Anterior cingulate cortex (tissue), 58 donors: Measurements from ENCODE around the gene ARMC12.

Experiments
- DNase-seq, 58 donors: peaks; one replicate each; lab custom pipeline; 2025; lab: John Stamatoyannopoulos, UW

Gene ARMC12

DNA sequence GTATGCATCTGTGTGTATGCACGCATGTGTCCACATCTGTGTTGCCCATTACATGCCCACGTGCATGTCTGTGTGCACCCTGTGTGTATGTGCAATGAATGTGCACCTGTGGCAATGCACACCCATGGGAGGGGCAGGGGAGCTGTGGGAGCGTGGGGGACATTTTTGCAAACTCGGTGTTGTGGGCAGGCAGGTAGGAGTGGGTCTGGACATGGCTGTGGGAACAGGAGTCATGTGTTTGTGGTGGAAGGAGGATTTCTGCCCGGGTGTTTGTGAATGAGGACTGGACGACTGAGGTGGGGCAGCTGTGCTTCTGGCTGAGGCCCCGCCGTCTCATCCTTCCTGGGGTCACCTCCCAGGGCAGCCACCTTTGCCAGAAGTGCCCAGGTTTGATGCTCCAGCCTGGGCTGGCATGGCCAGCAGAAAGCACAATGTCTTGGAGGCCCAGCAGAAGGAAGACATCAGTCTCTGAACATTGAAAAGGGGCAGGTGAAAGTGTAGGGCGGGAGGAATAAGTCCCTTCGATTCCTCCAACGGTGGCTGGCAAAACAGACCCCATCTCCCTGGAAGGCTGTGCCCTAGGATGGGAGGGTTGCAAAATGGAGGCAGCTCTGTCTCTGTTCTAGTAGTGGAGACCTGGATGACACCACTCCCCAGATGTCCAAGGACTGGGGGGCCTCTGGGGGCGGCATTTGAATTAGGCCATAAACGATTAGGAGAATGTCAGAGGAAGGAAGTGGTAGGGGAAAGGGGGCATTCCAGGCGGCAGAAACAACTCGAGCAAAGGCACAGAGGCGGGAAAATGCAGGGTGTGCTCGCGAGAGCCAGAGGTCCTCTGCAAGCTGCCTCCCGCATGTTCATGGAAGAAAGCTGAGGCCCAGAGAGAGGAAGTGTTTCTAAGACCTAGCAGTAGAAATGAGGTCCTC is 19.1 kb upstream of the ARMC12 start:
- DNase-seq: no peak

DNA sequence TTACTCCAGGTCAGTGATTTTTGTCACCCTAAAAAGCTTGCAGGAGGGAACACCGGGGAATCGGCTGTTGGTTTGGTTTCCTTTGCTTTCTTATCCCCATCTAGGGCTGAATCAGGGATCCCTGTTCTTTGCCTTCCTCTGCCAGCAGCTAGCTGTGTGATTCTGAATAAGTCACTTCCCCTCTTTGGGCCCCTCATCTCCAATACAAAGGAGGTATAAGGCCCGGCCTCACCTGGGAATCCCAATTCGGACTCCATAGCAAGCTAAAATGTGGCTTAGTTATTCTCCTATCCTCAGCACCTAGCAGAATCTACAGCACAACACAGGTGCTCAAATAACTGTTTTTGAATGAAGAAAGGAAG is 18.5 kb upstream of the ARMC12 start:
- no peak for DNase-seq

DNA sequence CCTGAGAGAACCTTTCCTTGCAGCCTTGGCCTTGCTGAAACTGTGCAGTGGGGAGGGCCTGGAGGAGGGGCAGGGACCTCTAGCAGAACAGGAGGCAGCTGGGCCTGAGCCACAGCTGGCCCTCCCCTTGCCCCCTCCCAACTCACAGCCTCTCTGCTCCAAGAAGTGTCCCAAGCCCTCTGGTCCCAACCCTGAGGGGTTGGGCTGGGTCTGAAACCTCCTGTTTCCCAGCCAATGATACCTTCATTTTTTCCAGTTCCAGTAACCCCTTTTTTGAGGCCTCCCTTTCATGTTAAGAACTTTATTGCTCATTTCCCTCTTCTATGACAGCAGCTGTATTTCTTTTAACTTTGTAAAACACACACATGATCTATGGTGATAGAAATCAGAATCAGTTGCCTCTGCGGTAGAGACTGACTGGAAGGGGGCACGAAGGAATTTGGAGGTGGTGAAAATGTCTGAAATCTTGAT is 17.9 kb upstream of the ARMC12 start:
- no peak for DNase-seq

DNA sequence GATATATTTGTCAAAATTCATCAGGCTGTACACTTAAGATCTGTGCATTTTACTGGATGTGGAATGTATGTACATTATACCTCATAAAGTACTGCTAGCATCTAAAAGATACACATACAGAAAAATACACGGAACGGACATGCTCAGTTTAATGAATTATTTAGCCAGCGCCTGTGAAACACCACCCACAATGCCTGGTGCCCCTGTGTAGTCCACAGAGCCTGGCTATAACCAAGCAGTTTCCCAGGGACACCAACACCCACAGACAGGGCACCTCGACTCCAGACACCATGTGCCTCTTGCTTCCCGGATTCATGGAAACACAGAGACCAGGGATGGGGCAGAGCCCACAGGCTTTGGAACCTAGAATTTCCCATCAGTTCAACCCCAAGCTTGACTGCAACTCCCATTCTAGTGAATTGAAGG is 17.4 kb upstream of the ARMC12 start:
- no peak for DNase-seq

DNA sequence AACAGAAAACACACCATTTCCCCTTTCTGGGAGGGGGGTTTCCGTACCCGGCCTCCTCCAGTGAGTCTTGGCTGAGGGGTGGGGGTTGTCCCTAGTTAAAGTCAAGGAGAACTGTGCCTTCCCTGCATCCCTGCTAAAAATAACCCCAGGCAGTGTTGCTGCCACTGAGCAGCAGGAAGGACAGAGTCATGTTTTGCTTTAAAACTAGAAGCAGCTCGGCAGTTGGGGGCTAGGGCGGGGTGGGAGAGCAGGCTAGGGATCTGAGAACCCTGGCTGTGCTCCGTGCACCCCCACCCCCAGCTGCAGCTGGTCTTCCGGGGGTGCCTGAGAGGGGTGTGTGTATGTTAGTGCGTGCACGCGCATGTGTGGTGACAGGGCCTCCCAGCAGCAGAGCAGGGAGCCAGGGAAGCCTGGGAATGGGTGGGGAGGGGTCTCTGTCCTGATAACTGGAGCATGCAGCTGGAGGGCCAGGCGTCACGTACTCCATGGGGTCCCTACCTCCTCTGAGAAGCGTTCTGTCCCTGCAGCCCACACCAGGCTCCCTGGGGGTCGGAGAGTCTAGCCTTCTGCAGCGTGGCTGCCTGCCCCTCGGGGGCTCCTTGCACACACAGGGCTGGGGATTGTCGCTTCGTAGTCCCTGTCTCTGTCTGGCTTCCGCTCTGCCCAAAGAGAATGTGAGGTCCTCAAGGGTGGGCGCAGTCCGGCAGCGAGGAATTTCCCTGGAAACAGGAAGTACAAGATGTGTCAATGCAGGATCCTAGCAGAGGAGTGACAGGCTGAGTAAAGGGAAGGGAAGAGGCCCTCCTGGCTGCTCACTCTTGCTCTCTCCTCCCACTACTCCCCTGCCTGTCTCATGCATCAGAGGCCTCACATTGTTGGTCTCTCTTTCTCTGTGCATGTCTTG is 16.8 kb upstream of the ARMC12 start:
- peak in 35 of 58 donors; percentile 13 to 68 (median 43) for DNase-seq

DNA sequence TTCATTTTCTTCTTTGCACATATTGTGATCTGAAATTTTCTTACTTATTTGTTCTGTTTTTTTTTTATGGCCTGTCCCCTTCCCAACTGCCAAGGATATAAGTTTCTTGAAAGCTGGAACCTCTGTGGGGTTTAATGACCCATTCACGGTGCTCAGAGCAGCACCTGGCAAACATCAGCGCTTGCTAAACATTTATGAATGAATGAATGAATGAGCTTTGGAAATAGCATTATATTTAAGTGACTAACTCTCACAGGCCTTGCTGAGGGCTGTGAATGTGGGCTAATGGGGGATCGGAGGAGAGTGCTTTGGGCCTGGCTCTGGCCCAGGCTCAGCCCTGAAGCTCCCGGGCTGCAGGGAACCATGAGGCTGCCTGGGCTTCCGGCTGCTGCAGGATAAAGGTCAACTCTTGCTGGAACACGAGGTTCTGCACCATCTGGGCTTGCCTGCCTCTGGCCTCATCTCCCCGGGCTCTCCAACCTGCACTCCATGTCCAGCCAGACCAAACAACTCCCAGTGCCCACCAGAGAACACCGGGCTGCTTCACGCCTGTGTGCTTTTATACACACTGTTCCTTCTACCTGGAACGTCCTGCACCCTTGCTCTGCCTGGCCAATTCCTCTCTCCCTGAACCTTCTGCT is 14.6 kb upstream of the ARMC12 start:
- no peak for DNase-seq

DNA sequence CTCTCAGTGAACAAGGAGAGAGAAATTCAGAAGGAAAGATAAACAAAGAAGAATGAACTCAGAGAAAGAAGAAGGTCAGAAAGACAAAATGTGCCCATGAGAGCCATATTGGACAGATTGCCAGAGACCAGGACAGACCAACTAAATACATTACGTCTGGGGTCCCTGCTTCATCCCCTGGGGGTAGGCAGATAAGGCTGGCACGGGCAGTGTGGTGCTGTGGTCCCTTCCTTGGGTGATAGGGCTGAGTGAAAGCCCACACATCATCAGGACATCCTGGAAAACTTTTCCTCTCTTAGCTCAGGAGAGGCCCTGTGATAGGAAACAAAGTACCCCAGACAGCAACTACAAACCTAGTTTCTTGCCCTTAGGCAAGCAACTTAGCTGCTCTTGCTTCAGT is 13.2 kb upstream of the ARMC12 start:
- no peak for DNase-seq

DNA sequence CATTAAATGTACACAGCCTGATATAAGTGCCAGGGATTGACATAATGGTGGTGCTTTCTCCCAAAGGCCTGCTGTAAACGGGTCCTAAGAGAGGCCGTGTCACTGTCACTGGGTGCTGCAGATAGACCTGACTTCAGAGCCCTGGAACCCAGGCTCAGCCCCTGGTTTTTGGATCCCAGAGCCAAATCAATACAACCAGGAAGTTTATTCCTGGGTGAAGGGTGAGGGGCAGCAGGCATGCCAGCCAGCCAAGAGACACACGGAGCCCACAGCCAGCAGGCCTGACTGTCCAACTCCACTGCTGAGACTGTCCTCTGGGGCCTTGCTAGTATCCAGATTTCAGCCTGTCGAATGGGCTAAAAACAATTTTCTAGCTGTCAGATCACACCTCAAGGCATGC is 12.8 kb upstream of the ARMC12 start:
- DNase-seq: no peak

DNA sequence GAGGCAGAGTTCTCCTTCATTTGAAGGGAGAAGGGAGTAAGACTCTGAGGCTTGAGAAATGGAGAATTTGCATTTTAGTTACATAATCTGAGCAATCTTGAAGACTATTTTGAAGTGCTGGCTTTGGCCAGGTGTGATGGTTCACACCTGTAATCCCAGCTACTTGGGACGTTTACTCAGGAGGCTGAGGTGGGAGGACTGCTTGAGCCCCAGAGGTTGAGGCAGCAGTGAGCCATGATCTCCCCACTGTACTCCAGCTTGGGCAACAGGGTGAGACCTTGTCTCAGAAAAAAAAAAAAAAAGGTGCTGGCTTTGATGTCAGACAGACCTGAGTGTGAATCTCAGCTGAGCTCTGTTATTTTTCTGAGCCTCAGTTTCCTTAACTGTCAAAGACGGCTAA is 12.4 kb upstream of the ARMC12 start:
- DNase-seq: no peak

DNA sequence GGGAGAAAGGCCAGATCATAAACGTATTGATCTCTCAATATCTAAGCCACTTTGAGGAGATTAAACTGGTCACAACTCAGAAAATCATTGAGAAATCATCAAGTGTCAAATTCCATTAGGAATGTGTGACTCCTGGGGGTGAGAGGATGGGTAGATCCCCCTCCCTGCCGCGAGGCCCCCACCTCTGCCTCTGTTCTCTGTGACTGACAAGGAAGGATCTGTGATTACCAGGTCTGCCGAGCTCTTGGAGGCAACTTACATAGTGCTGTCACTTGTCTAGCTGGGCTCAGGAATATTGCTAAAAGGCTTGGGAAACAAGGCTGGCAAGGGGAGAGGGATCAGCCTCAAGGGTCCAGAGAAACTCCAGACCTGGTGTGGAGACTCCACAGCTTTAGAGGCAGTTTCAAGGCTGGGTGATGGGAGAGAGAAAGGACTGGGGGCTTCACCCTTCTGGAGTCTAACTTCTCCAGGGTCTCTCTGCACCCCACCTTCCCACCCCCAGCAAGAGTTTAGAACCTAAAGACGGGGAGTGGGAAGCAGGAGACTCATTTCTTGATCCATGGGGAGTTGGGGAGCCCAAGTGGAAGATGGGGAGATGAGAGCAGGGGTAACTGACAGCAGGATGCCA is 11.6 kb upstream of the ARMC12 start:
- DNase-seq: no peak

DNA sequence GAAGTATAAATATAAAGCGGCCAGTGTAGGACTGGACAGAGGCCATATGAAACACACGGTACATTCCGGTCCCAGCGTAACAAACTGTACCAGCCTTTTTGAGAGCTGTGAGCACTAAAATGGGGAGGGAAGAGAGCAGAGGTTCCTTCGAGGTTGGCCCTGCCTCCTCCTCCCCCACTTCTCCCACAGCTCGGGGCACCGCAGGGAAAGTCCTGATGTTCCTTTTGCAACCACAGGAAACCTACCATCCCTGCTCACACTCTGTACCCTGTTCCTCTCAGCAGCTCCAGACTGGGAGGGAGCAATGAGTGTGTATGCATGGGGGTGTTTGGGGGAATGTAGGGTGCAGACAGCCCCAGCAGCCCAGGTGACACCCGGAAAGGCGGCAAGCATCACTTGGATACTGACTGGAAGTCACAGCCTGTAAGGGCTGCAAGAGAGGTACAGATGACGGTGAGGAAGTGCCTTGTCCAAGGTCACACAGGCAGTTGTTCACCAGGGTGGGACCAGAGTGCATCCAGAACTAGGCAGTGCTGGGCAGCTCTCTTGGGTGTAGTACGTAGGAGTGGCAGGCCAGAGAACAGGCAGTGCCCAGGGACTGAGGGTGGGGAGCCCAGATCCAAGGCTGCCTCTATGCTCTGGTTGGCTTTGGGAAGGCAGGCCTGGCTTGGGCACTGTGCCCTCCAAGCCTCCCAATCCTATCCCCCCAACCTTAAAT is 11.0 kb upstream of the ARMC12 start:
- peak in 29 of 58 donors; percentile 17 to 74 (median 47) for DNase-seq

DNA sequence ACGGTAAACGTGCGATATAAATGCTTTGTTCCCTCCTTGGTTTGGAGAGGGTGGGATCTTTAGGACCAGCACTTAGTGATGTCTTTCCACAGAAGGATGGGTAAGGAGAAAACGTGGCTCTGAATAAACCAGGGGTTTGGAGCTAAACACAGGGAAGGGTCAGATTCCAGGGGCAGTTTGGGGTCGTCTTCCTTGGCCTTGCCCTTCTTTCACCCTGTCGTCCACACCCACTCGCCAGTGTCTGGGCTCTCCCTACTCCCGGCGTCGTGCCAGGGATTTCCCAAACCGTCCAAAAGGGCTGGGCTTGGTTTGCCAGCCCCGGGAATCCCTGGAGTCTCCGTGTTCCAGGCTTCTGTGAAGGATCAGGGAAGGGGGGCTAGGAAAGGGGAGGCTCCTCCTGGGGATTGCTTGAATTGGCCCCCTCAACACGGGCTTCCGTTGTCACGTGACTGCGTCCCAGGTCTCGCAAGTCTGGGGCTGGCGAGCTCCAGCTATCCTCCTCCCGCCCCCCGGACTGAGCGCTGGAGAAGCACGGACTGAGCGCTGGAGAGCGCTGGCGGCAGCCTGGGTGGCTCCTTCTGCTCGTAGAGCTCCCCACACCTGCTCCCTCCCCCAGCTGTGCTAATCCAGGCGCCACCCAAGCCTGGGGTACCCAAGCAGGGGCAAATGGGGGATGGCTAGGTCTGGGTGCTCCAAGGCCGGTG is 9.4 kb upstream of the ARMC12 start:
- DNase-seq: peak in 52 of 58 donors; percentile 30 to 96 (median 82)

DNA sequence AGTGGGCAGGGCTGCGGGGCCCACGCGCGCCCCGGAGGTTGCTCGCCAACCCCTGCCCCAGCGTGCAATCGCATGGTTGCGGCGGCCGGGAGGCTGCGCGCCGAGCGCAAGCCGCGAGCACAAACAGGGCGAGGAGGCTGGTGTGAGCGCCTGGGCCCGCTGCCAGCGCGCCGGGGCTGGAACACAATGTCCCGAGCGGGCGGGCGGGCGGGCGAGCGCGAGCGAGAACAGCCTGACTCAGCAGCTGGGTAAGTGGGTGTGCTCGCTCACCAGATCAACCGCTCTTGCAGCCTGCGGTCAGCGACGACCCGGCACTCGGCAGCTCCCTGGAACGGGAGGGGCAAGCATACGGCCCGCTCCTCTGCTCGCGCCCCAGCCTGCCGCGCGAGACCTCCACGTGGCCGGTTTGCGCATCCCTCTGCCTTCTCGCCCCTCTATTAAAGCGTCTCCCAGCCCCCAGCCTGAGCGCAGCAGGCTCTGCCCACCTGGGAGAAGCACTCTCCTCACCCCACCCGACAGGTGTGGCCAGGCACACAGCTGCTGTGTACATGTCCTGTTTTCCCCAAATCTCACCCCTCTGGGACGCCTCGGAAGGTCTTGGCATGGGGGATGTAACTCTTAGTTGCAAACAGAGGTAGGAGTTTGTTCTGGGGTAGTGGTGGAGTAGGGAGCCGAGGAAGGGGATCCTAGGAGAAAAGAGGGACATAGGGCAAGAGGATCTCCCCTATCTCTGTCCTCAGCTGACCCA is 8.7 kb upstream of the ARMC12 start:
- DNase-seq: peak; percentile 54 to 96 (median 90)

DNA sequence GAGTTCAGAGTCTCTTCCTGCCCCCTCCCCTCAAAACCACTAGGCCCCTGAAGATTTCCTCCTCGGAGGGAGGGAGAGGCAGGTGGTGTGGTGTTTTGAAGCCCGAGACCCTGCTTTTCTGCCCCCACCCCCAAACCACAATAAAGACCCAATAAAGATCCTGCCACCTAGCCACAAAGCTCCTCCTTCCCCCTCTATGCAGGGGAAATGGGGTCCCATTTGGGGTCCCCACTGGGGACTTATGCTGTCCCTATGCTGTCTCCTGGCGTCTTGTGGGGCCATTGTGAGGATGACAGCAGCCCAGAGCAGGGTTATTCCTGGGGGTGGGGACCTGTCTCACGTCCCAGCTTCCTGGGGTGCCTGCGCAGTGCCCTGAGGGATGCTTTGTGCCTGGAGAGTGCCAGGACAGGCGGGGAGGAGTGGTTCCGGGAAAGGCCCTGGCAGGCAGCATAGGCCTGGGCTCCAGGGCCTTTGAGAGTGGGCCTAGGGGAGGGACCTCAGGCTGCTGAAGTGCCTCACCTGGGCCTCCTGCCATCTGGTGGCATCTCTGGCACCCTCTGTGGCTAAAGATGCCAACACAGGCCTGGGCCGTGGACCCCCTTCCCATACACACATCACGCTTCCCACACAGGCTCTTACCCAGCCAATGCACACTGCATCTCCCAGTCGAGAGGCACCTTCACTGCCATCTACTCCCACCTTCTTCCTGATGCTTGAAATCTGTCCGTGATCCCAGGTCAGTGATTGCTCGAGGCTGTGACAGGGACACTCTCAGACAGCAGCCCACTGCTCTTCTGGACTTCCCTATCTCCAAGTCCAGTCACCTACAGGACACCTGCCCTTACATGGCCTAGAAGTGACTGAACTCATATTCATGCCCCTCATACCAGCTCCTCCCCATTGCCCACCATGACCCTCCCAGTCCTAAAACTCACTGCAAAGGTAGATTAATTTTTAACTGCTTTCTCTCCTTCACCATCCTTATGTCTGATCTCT is 7.9 kb upstream of the ARMC12 start:
- DNase-seq: peak in 28 of 58 donors; percentile 7 to 60 (median 31)

DNA sequence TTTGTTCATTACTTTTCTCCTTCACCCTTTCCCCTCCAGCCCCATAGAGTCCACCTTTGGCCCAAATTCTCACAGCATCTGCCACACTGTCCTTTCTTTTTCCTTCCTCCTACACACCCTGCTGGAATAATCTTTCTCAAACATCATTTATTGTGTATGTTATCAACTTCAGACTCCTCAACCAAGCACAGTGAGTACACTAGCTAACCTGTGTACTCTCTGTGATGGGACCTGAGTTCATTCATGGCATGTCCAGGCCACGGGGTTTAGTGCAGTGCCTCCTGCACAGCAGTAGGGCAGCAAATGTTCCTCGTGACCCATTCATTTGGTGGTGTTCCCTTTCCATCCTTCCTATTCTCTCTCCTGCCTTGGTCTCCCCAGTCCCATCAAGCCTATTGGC is 7.1 kb upstream of the ARMC12 start:
- DNase-seq: peak in 1 of 58 donors; percentile 25

DNA sequence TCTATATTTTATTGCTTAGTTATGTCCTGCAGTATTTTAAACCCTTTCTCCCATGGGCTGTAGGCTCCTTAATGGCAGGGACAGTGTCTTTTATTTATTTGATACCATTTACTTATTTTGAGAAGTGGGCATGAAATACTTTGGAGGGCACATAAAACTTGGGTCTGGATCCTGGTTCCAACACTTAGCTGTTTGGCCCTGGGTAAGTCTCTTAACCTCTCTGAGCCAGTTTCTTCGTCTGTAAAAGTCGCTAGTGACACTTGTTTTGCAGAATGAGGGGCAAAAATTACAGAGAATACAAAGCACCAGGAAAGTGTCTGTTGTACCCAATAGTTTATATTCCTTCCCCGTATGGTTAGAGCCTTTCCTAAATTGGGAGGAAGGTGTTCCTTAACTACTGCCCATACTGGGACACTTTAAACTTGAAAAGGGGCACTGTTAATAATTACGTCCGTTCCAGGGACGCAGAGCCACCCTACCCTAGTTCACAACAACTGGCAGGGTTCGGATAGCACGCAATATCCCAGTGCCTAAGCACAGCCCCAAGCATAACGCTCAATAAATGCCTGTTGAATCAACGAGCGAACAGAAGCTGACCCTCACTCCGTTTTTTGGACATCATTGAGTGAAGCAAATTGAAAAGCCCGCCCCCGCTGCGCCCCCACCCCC is 6.0 kb upstream of the ARMC12 start:
- no peak for DNase-seq

DNA sequence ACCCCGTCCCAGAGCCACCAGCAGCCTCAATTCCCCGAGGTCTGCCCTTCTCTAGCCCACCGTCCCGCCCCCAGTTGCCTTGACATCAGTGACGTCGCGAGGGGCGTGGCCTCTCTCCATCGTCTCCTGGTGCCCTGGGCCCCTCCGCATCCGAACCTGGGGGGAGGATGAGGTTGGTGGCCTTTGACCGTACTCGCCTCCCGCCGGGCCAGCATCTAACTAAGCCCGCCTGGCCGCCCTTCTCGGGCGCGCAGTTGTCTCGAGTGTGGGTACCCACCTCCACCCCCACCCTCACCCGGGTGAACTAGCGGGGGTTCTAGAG is 5.5 kb upstream of the ARMC12 start:
- DNase-seq: peak; percentile 46 to 98 (median 88)
